GM18951 (cell line): ENCODE results near the gene PTPRE.

Experiments used
- POLR2A ChIP-seq: IDR thresholded peaks from 4 replicates; pipeline ENCODE4 v1.6.1; 2011; ENCODE audit warnings: mild to moderate bottlenecking; ENCODE audit not compliant: insufficient read length, insufficient read depth; ENCODE audit errors: extremely low read depth
- in situ Hi-C: fragments of 300-500 bp; cut with MboI; formaldehyde crosslinking; loops from one replicate; pipeline ENCODE4 v1.12.0; 2022; ENCODE audit warnings: low sequenced_read_pairs, mixed read lengths, inconsistent platforms; ENCODE audit not compliant: unreplicated experiment

Gene PTPRE

GRCh38 chr10:127991543-127992255 lies 84.8 kb downstream of the PTPRE start:
- in situ Hi-C loops, result no loop called here
- no peak for TF ChIP-seq POLR2A

- TF ChIP-seq POLR2A, result no peak
- in situ Hi-C loops, result no loop called here
Observed at GRCh38 chr10:127992376-127992775, 85.5 kb downstream of the PTPRE start.

GRCh38 chr10:127993056-127993690 lies 86.3 kb downstream of the PTPRE start:
- in situ Hi-C loops, result no loop called here
- no peak for TF ChIP-seq POLR2A

- in situ Hi-C loops, result no loop called here
- TF ChIP-seq POLR2A, result no peak
Observed at GRCh38 chr10:127995939-127996338, 89.0 kb downstream of the PTPRE start.

DNA sequence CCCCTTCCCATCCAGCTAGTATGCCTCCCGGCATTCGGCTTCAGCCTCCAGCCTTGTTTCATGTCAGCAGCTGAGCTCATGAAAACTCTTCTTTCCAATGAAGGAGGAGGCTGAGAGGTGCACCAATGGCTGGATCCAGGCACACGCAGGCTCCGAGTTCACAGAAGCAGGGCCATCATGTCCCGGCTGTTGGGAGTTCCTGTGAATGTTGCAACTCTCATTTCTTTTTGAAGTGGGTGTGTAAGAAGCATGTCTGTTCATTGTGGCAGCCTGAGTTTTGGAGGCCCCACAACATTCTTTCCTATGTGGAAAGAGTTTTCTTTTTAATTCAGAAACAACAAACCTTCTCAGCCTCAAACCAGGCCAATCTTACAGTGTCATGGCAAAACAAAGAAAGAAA lies 89.7 kb downstream of the PTPRE start:
- TF ChIP-seq POLR2A, result no peak
- in situ Hi-C loops, result no loop called here

GRCh38 chr10:127997271-127997670 lies 90.4 kb downstream of the PTPRE start:
- no peak for TF ChIP-seq POLR2A
- in situ Hi-C loops, result no loop called here

DNA sequence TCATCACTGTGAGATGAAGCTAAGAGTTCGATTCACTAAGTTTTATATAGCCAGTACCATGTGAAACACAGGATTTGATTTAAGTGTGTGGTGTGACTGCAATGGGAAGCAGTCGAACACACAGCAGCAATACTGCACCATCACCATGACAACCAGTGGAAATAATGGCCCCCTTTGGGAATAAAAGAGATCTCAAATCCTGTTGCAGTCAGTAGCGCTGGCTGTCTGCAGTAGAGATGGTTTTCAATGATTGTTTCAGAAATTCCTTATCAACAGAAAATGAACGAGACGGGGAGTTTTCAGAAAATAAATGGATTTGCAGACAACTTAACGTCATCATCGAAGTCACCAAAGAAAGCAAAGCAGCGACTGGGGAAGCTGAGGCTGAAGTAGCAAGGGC lies 91.0 kb downstream of the PTPRE start:
- in situ Hi-C loops, result no loop called here
- TF ChIP-seq POLR2A, result no peak

DNA sequence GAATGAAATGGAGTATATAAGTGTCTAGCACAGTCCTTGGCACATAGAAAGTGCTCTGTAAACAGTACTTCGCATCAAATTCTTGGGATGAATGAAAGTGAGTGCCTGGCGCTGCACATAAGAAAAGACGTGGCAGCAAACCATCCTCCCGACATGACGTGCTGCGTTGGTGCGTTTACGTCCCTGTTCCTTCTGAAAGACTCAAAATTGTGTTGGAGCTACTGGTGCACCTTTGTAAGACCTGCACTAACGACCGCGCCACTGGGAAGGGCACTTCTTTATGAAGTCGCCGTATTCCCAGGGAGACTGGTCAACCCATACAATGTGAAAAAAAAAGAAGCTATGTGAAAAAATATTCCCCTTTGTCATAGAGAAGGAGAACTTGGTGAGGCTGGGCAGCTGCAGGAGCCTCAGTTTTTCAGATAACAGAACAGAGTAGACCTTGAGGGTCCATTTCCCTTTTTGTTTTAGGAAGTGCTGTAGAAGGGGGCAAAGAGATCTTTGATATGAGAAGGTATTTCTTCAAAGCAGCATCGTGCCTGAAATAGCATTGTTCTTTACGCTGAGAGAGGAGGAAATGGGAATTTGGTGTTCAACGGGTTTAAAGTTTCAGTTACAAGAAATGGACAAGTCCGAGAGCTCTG lies 91.7 kb downstream of the PTPRE start:
- TF ChIP-seq POLR2A, result no peak
- in situ Hi-C loops, result no loop called here

DNA sequence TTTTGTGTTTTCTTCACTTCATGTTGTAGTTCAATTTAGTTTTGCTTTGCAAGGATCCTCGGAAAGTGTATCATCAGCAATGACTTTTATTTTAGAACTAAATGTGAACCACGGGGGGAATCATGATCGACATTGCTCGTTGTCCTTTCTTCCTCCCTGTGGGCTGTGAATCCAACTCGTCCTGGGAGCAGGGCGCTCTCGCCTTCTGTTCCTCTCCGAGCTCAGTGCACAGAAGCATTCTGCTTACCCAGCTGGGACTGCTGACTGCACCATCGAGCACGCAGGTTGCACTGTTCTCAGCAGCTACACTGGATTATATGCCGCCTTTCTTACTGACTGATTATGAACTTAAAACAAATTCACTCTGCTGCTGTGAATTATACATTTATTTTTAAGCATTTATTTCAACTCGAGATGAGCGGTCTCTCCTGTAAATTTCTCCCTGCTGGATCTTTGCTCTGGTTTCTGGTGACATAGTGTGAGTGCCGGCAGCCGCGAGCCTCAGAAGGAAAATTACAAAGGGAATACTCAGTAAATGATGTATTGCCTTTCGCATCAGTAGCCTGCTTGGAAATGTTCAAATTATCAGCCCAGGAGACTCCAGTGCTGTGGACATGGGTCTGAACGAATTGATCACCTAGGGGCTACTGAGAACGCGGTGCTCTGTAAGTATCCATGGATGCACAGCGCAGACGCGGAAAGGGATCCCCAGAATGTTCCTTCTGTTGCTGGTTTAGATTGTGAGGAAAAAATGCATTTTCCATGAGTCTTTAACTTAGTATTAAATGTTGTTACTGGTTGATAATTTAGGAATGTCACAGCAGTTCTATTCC lies 92.6 kb downstream of the PTPRE start:
- in situ Hi-C loops, result no loop called here
- TF ChIP-seq POLR2A, result no peak

- no peak for TF ChIP-seq POLR2A
- in situ Hi-C loops, result no loop called here
Observed at GRCh38 chr10:128000471-128001362, 93.8 kb downstream of the PTPRE start.

DNA sequence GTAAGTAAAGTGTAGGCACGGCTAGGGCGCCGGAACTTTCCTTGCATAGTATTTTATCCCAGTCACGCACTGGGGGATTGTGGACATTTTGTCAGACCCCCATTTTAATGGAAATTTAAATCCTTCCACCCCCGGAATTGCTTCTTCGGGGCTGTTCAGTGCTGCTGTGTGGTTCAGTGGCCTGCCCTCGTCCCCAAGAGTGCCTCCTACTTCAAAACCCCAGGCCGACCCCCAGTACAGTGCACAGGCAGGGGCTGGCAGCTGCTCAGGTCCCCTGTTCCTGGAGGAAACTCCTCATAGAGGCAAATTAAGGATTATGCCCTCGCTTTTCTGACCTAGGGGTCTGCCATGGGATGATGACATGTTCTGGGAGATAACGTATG lies 94.5 kb downstream of the PTPRE start:
- in situ Hi-C loops, result no loop called here

GRCh38 chr10:128001849-128002248 lies 94.9 kb downstream of the PTPRE start:
- TF ChIP-seq POLR2A, result no peak
- in situ Hi-C loops, result no loop called here

More for the DNA sequence above, 94.5 kb downstream of the PTPRE start:
- no peak for TF ChIP-seq POLR2A

DNA sequence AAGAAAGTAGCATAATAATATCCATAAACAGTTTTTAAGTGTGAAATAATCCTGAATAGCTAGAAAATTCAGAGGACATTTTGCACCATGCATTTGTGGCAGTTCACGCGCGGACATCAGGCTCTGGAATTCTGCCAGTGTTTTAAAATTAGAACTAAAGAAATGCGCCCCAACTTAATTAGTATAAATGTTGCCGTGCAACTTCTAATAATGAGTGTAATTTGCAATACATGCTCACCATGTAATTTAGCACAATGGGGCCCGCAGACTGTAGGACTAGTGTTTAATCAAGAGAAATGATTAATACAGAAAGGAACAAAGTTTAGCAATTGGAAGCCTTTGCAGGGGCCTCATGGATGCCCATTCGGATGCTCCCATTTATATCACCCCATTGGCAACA lies 96.6 kb downstream of the PTPRE start:
- no peak for TF ChIP-seq POLR2A
- in situ Hi-C loops, result no loop called here

- in situ Hi-C loops, result no loop called here
- TF ChIP-seq POLR2A, result no peak
Observed at GRCh38 chr10:128005858-128006257, 99.0 kb downstream of the PTPRE start.
